ENCODE data around the gene CHD6.

The CHD6 gene

GRCh38 chr20:41586772-41587171 lies 31.4 kb downstream of the CHD6 start:
- FAIRE-seq: no peak

- no peak for FAIRE-seq
Measured at GRCh38 chr20:41580350-41580749, 37.8 kb downstream of the CHD6 start.

GRCh38 chr20:41577129-41578009 lies 40.8 kb downstream of the CHD6 start:
- FAIRE-seq: no peak

GRCh38 chr20:41575412-41575811 lies 42.8 kb downstream of the CHD6 start:
- no peak for FAIRE-seq

- no peak for FAIRE-seq
Measured at GRCh38 chr20:41574802-41575389, 43.3 kb downstream of the CHD6 start.

- no peak for FAIRE-seq
Measured at GRCh38 chr20:41573955-41574354, 44.2 kb downstream of the CHD6 start.

- FAIRE-seq: no peak
Measured at GRCh38 chr20:41572010-41572572, 46.1 kb downstream of the CHD6 start.

- no peak for FAIRE-seq
Measured at GRCh38 chr20:41571006-41571405, 47.2 kb downstream of the CHD6 start.

- FAIRE-seq: no peak
Measured at GRCh38 chr20:41570557-41570956, 47.6 kb downstream of the CHD6 start.

- no peak for FAIRE-seq
Measured at GRCh38 chr20:41567615-41568014, 50.6 kb downstream of the CHD6 start.

- FAIRE-seq: no peak
Measured at GRCh38 chr20:41566896-41567527, 51.2 kb downstream of the CHD6 start.

- no peak for FAIRE-seq
Measured at GRCh38 chr20:41563087-41563486, 55.1 kb downstream of the CHD6 start.

GRCh38 chr20:41560970-41561369 lies 57.2 kb downstream of the CHD6 start:
- FAIRE-seq: no peak

GRCh38 chr20:41559658-41560057 lies 58.5 kb downstream of the CHD6 start:
- FAIRE-seq: no peak

- FAIRE-seq: no peak
Measured at GRCh38 chr20:41553142-41553879, 64.9 kb downstream of the CHD6 start.

GRCh38 chr20:41552295-41553068 lies 65.7 kb downstream of the CHD6 start:
- FAIRE-seq: no peak

GRCh38 chr20:41551011-41551705 lies 67.0 kb downstream of the CHD6 start:
- no peak for FAIRE-seq

GRCh38 chr20:41547221-41547620 lies 71.0 kb downstream of the CHD6 start:
- FAIRE-seq: no peak

GRCh38 chr20:41546535-41546934 lies 71.6 kb downstream of the CHD6 start:
- FAIRE-seq: no peak

GRCh38 chr20:41544472-41544871 lies 73.7 kb downstream of the CHD6 start:
- FAIRE-seq: peak; percentile 92

- FAIRE-seq: no peak
Measured at GRCh38 chr20:41540918-41541317, 77.3 kb downstream of the CHD6 start.
